Liver (tissue), 2 donors: ENCODE results near the gene DNASE2B.

Experiments used
- CTCF ChIP-seq: fragments of 150-350 bp; IDR thresholded peaks from 2 replicates; pipeline ENCODE4 v1.5.1; 2017; ENCODE audit warnings: improper control_type of control experiment, low read depth, low read length; ENCODE audit not compliant: missing input control
- MAX ChIP-seq: IDR thresholded peaks from 2 replicates; pipeline ENCODE4 v1.6.1; 2016; ENCODE audit warnings: antibody characterized with exemption
- REST ChIP-seq: IDR thresholded peaks from 2 replicates; pipeline ENCODE4 v1.6.1; 2016; ENCODE audit warnings: antibody characterized with exemption, mild to moderate bottlenecking
- YY1 ChIP-seq: IDR thresholded peaks from 2 replicates; pipeline ENCODE4 v1.6.1; 2016; ENCODE audit warnings: antibody characterized with exemption, mild to moderate bottlenecking
- donor health status: healthy.

- TF ChIP-seq YY1 (no peak), REST (no peak), CTCF (no peak), MAX (no peak)
Measured at GRCh38 chr1:84401156-84401555, 2.9 kb downstream of the DNASE2B start.
